Measurements from ENCODE around the gene SV2C. TPM values are rescaled to one million over a fixed set of nuclear protein-coding genes. Genes with fewer than 3 reads are reported as not detected.
A peak's percentile ranks its signal among the peaks of the same experiment; 100 is the strongest.

Gene SV2C
- total and polyA plus RNA-seq, 8 donors = 0.13 to 30.8 (median 1.4) TPM; not detected in 2

DNA sequence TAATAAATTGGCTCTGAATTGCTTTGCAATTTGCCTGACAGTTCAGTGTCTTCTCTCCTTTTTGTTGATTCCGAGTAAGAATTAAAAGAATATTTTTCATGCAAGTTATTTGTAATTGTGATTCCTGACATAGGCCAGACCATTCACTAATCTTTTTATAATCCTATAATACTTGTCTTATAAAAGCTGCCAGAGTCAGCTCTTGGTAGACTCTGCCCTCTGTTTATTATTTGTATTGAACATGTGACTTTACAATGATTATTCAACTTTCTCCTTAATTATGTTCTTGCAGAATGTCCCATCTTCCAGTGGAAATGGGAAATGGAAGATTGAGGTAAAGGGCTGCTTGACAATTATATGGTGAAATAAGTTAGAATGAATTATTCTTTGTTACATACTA is 121.0 kb downstream of the SV2C start:
- intact Hi-C loops (cut with DNase I; ENCODE audit: low total_unique reads) = no loop called here
- H3K36me3 ChIP-seq = no peaks in the 10 kb centered on the region
- no peaks in the 10 kb centered on the region for H3K27me3 ChIP-seq
- peaks cover 0 to 2% (median 1%) of the 10 kb centered on the region in 4 donors for H3K9me3 ChIP-seq
- peaks cover 0 to 6% (median 2%) of the 10 kb centered on the region in 4 donors for H3K4me1 ChIP-seq
- no peak overlapping the region for H3K27ac ChIP-seq
- H3K4me3 ChIP-seq = no peak overlapping the region
- 56 to 85% (median 77%) methylated on average over 1 of the region's 1 CpG for WGBS, 5 donors
- no peak for DNase-seq
- TF ChIP-seq EP300 (IDR thresholded peaks at IDR 0.05) (no peak), POLR2A (IDR thresholded peaks at IDR 0.05) (no peak), POLR2AphosphoS5 (IDR thresholded peaks at IDR 0.05) (no peak)
- TF ChIP-seq, protein P1, sequence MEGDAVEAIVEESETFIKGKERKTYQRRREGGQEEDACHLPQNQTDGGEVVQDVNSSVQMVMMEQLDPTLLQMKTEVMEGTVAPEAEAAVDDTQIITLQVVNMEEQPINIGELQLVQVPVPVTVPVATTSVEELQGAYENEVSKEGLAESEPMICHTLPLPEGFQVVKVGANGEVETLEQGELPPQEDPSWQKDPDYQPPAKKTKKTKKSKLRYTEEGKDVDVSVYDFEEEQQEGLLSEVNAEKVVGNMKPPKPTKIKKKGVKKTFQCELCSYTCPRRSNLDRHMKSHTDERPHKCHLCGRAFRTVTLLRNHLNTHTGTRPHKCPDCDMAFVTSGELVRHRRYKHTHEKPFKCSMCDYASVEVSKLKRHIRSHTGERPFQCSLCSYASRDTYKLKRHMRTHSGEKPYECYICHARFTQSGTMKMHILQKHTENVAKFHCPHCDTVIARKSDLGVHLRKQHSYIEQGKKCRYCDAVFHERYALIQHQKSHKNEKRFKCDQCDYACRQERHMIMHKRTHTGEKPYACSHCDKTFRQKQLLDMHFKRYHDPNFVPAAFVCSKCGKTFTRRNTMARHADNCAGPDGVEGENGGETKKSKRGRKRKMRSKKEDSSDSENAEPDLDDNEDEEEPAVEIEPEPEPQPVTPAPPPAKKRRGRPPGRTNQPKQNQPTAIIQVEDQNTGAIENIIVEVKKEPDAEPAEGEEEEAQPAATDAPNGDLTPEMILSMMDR (IDR thresholded peaks at IDR 0.05) = no peak

GRCh38 chr5:76204713-76205112 is 121.5 kb downstream of the SV2C start:
- WGBS, 5 donors = 18 to 30% (median 29%) methylated on average over 3 of the region's 3 CpGs
- peak in 2 of 3 donors; percentile 43 to 70 for TF ChIP-seq POLR2AphosphoS5 (IDR thresholded peaks at IDR 0.05)
- no peak for TF ChIP-seq EP300 (IDR thresholded peaks at IDR 0.05)
- peaks cover 0 to 8% (median 6%) of the 10 kb centered on the region in 4 donors for H3K9me3 ChIP-seq
- intact Hi-C loops (cut with DNase I; ENCODE audit: low total_unique reads) = no loop called here
- H3K4me3 ChIP-seq = no peak overlapping the region
- no peaks in the 10 kb centered on the region for H3K36me3 ChIP-seq
- H3K27me3 ChIP-seq = no peaks in the 10 kb centered on the region
- H3K4me1 ChIP-seq = peaks cover 0 to 6% (median 2%) of the 10 kb centered on the region in 4 donors
- no peak overlapping the region for H3K27ac ChIP-seq
- peak; percentile 40 to 65 for DNase-seq

DNA sequence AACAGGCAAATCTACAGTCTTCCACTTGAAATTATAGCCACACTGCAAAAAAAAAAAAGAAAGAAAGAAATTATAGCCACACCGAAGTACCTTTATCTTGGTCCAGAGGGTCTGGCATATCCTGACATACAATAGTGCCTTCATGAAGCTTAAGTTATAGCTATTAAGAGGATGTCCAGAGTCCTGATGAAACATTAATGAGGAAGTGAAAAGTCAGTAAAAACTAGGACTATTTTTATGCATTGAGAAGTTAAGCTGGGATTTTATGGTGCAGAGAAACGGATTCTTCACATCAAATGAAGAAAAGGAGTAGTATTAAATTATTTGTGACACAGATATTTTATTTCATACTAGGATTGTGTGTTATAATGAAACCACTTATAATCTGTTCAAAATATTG is 123.9 kb downstream of the SV2C start:
- intact Hi-C loops (cut with DNase I; ENCODE audit: low total_unique reads) = no loop called here
- TF ChIP-seq POLR2A (IDR thresholded peaks at IDR 0.05) (no peak), POLR2AphosphoS5 (IDR thresholded peaks at IDR 0.05) (no peak), EP300 (IDR thresholded peaks at IDR 0.05) (no peak)
- TF ChIP-seq, protein P1 (IDR thresholded peaks at IDR 0.05) = no peak
- Histone ChIP-seq H3K27ac (no peak overlapping the region), H3K4me3 (no peak overlapping the region), H3K9me3 (peaks cover 0 to 11% (median 7%) of the 10 kb centered on the region in 4 donors), H3K27me3 (no peaks in the 10 kb centered on the region), H3K4me1 (peaks cover 0 to 6% (median 2%) of the 10 kb centered on the region in 4 donors), H3K36me3 (no peaks in the 10 kb centered on the region)
- WGBS, 5 donors = 79 to 86% (median 84%) methylated on average over 2 of the region's 2 CpGs
- DNase-seq = no peak

- 83 to 93% (median 90%) methylated on average over 2 of the region's 2 CpGs for WGBS, 5 donors
- Histone ChIP-seq H3K27ac (no peak overlapping the region), H3K27me3 (no peaks in the 10 kb centered on the region), H3K4me3 (no peak overlapping the region), H3K4me1 (peaks cover 0 to 6% (median 2%) of the 10 kb centered on the region in 4 donors), H3K9me3 (peaks cover 0 to 11% (median 7%) of the 10 kb centered on the region in 4 donors), H3K36me3 (no peaks in the 10 kb centered on the region)
- no peak for DNase-seq
- TF ChIP-seq EP300 (IDR thresholded peaks at IDR 0.05) (no peak), POLR2AphosphoS5 (IDR thresholded peaks at IDR 0.05) (no peak), POLR2A (IDR thresholded peaks at IDR 0.05) (no peak)
- TF ChIP-seq, protein P1 (IDR thresholded peaks at IDR 0.05) = no peak
- intact Hi-C loops (cut with DNase I; ENCODE audit: low total_unique reads) = no loop called here
These were observed 126.1 kb downstream of the SV2C start for GRCh38 chr5:76209297-76209696.

GRCh38 chr5:76210946-76211345 is 127.8 kb downstream of the SV2C start:
- intact Hi-C loops (cut with DNase I; ENCODE audit: low total_unique reads) = no loop called here
- no peak for TF ChIP-seq EP300 (IDR thresholded peaks at IDR 0.05)
- no peak for TF ChIP-seq POLR2AphosphoS5 (IDR thresholded peaks at IDR 0.05)
- TF ChIP-seq, protein P1 (IDR thresholded peaks at IDR 0.05) = no peak
- no peak for TF ChIP-seq POLR2A (IDR thresholded peaks at IDR 0.05)
- Histone ChIP-seq H3K9me3 (peaks cover 0 to 11% (median 7%) of the 10 kb centered on the region in 4 donors), H3K4me3 (no peak overlapping the region), H3K27ac (no peak overlapping the region), H3K4me1 (no peaks in the 10 kb centered on the region), H3K36me3 (no peaks in the 10 kb centered on the region), H3K27me3 (no peaks in the 10 kb centered on the region)
- DNase-seq = peak in 1 of 2 donors; percentile 15
